OCI-LY1 (cell line): Measurements from ENCODE around the gene FRMD4A.

Source experiments
- H2AFZ ChIP-seq: fragments of 200-600 bp; sonication (generic), shearing (Covaris generic); 2 replicates; pipeline ENCODE4 v1.6.0; 2014; ENCODE audit warnings: antibody characterized with exemption, mild to moderate bottlenecking, low read length
- H3F3A ChIP-seq: fragments of 200-600 bp; sonication (generic), shearing (Covaris generic); 2 replicates; pipeline ENCODE4 v1.6.0; 2014; ENCODE audit warnings: mild to moderate bottlenecking, antibody characterized with exemption, low read length, moderate library complexity; ENCODE audit not compliant: insufficient read depth
- H3K27ac ChIP-seq: fragments of 200-600 bp; sonication (generic); 2 replicates; pipeline ENCODE4 v1.5.1; 2014; ENCODE audit warnings: low read length, mixed run types, mild to moderate bottlenecking, low read depth; ENCODE audit not compliant: poor library complexity, severe bottlenecking
- H3K27me3 ChIP-seq: fragments of 200-600 bp; sonication (generic); 2 replicates; pipeline ENCODE4 v1.6.0; 2014; ENCODE audit warnings: antibody characterized with exemption, mild to moderate bottlenecking, low read length, moderate library complexity; ENCODE audit not compliant: insufficient read depth
- H3K36me3 ChIP-seq: fragments of 200-600 bp; sonication (generic); 2 replicates; pipeline ENCODE4 v1.6.1; 2014; ENCODE audit warnings: mild to moderate bottlenecking, antibody characterized with exemption, low read length, moderate library complexity, mixed read lengths; ENCODE audit not compliant: insufficient read depth
- H3K4me1 ChIP-seq: fragments of 200-600 bp; sonication (generic); 2 replicates; pipeline ENCODE4 v1.5.1; 2014; ENCODE audit warnings: mild to moderate bottlenecking, low read length, moderate library complexity; ENCODE audit not compliant: insufficient read depth, severe bottlenecking
- H3K4me2 ChIP-seq: fragments of 200-600 bp; sonication (generic), shearing (Covaris generic); 2 replicates; pipeline ENCODE4 v1.6.1; 2014; ENCODE audit warnings: low read length
- H3K4me3 ChIP-seq: fragments of 200-600 bp; sonication (generic); 2 replicates; pipeline ENCODE4 v1.5.1; 2014; ENCODE audit warnings: low read length, low read depth, mild to moderate bottlenecking, mixed read lengths; ENCODE audit not compliant: poor library complexity, severe bottlenecking
- H3K79me2 ChIP-seq: fragments of 200-600 bp; shearing (Covaris generic); 2 replicates; pipeline ENCODE4 v1.6.1; 2016; ENCODE audit warnings: mixed run types, low read length, mixed read lengths; ENCODE audit not compliant: insufficient read depth
- H3K9ac ChIP-seq: fragments of 200-600 bp; sonication (generic), shearing (Covaris generic); 2 replicates; pipeline ENCODE4 v1.6.1; 2014; ENCODE audit warnings: mild to moderate bottlenecking, low read length, mixed read lengths
- H3K9me2 ChIP-seq: fragments of 200-600 bp; sonication (generic), shearing (Covaris generic); 2 replicates; pipeline ENCODE4 v1.6.1; 2014; ENCODE audit warnings: low read depth, mild to moderate bottlenecking, low read length, mixed read lengths
- H3K9me3 ChIP-seq: fragments of 200-600 bp; shearing (Covaris generic); 2 replicates; pipeline ENCODE4 v1.6.1; 2014; ENCODE audit warnings: low read length, mixed read lengths
- H4K20me1 ChIP-seq: fragments of 200-600 bp; sonication (generic), shearing (Covaris generic); 2 replicates; pipeline ENCODE4 v1.6.0; 2016; ENCODE audit warnings: mild to moderate bottlenecking, low read length; ENCODE audit not compliant: insufficient read depth
- CTCF ChIP-seq: fragments of 200-600 bp; sonication (generic), shearing (Covaris generic); IDR thresholded peaks from 2 replicates; pipeline ENCODE4 v1.5.1; 2017; ENCODE audit warnings: mild to moderate bottlenecking, antibody characterized with exemption, low read length, moderate library complexity, mixed read lengths
- EZH2 ChIP-seq: fragments of 200-600 bp; sonication (generic), shearing (Covaris generic); IDR thresholded peaks from 2 replicates; pipeline ENCODE4 v1.8.0; 2017; ENCODE audit warnings: borderline replicate concordance, mixed run types, mild to moderate bottlenecking, antibody characterized with exemption, low read length, moderate library complexity, mixed read lengths

Gene FRMD4A

DNA sequence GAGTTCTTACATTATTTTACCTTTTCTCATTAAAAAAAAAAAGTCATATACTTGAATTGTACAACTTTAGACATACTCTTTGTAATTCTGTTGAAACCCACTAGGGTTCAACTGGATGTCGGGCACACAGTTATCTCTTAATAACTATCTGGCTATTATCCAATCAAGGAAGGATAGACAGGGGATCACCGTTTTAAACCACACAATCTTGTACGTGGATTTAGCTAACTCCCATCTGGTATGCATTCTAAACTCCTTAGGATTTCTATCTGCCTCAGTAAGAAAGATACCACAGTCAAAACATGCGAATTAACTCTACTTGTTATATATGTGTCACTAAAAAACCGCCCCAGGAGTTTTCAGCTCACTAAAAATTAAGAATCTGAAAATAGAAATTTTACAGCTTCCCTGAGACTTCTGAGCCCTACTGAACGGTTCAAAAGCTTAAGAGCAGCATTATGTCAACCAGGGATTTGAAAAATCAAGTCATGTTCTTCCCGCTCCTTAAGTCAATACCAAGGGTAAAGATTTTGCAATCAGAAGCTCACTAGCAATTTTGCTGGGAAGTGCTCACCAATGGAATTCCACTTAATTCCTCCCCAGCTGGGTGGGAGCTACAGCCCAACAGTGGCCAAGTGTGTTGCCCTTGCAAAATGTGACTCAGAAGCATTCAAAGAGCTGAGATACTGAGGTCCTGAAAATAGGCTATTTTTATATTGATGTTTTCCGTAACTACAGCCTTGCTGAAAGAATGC, 267.0 kb downstream of the FRMD4A start:
- Histone ChIP-seq H3F3A (no peaks in the 10 kb centered on the region), H3K4me2 (no peak overlapping the region), H3K9me3 (no peaks in the 10 kb centered on the region), H3K27ac (no peak overlapping the region), H4K20me1 (no peaks in the 10 kb centered on the region), H3K9ac (no peak overlapping the region), H3K27me3 (no peaks in the 10 kb centered on the region), H3K9me2 (no peaks in the 10 kb centered on the region), H3K36me3 (no peaks in the 10 kb centered on the region), H3K4me3 (no peak overlapping the region), H3K79me2 (no peaks in the 10 kb centered on the region), H2AFZ (no peak overlapping the region), H3K4me1 (no peaks in the 10 kb centered on the region)
- TF ChIP-seq EZH2 (no peak), CTCF (no peak)

GRCh38 chr10:14062528-14063260, 268.0 kb downstream of the FRMD4A start:
- Histone ChIP-seq H3K36me3 (no peaks in the 10 kb centered on the region), H3K9me3 (no peaks in the 10 kb centered on the region), H3K79me2 (no peaks in the 10 kb centered on the region), H3K9ac (no peak overlapping the region), H4K20me1 (no peaks in the 10 kb centered on the region), H3K4me3 (no peak overlapping the region), H3K4me2 (no peak overlapping the region), H3K4me1 (no peaks in the 10 kb centered on the region), H2AFZ (no peak overlapping the region), H3K27ac (no peak overlapping the region), H3K9me2 (no peaks in the 10 kb centered on the region), H3K27me3 (no peaks in the 10 kb centered on the region), H3F3A (no peaks in the 10 kb centered on the region)
- TF ChIP-seq EZH2 (no peak), CTCF (no peak)

DNA sequence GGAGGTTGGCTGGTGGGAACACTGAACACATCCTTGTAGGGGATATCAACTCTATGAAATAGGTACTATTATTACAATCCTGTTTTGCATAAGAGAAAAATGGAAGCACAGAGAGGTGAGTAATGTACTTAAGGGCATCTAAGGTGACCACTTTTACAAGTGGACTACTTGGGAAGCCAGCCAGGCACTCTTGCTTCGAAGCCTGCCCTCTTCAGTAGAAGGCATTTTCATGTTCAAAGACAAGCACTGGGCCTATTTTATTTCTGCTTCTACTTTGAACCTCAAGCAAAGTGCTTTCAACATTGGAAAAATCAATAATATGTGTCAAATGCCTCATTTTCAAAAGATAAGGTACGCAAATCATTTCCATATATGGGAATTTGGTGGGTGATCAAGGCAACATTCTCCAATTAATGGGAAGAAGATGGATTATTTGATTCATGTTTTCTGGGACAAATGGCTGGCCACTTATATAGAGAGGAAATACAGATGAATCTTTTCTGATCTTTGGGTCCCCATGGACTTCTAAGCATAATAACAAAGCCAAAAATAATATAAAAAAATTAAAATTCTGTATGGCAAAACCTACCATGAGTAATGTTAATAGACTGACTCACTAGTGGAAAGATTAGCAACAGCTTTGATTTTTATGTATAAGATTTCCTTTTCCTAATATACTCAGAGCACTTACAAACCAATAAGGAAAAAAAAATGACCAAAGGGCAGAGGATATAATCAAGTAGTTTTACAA, 270.2 kb downstream of the FRMD4A start:
- Histone ChIP-seq H3K4me3 (no peak overlapping the region), H3K4me1 (no peaks in the 10 kb centered on the region), H3K9ac (no peak overlapping the region), H3K9me2 (no peaks in the 10 kb centered on the region), H2AFZ (no peak overlapping the region), H3K27me3 (no peaks in the 10 kb centered on the region), H3K36me3 (no peaks in the 10 kb centered on the region), H3K9me3 (no peaks in the 10 kb centered on the region), H3K4me2 (no peak overlapping the region), H3K27ac (no peak overlapping the region), H3F3A (no peaks in the 10 kb centered on the region), H3K79me2 (no peaks in the 10 kb centered on the region), H4K20me1 (no peaks in the 10 kb centered on the region)
- TF ChIP-seq CTCF: no peak
- TF ChIP-seq EZH2: no peak
